OCI-LY1 (cell line): ENCODE measurements around the gene MRPL24.
A peak's percentile ranks its signal among the peaks of the same experiment; 100 is the strongest.

Experiments used
- H2AFZ ChIP-seq: fragments of 200-600 bp; sonication (generic), shearing (Covaris generic); 2 replicates; pipeline ENCODE4 v1.6.0; 2014; ENCODE audit warnings: antibody characterized with exemption, mild to moderate bottlenecking, low read length
- H3F3A ChIP-seq: fragments of 200-600 bp; sonication (generic), shearing (Covaris generic); 2 replicates; pipeline ENCODE4 v1.6.0; 2014; ENCODE audit warnings: mild to moderate bottlenecking, antibody characterized with exemption, low read length, moderate library complexity; ENCODE audit not compliant: insufficient read depth
- H3K27ac ChIP-seq: fragments of 200-600 bp; sonication (generic); 2 replicates; pipeline ENCODE4 v1.5.1; 2014; ENCODE audit warnings: low read length, mixed run types, mild to moderate bottlenecking, low read depth; ENCODE audit not compliant: poor library complexity, severe bottlenecking
- H3K27me3 ChIP-seq: fragments of 200-600 bp; sonication (generic); 2 replicates; pipeline ENCODE4 v1.6.0; 2014; ENCODE audit warnings: antibody characterized with exemption, mild to moderate bottlenecking, low read length, moderate library complexity; ENCODE audit not compliant: insufficient read depth
- H3K36me3 ChIP-seq: fragments of 200-600 bp; sonication (generic); 2 replicates; pipeline ENCODE4 v1.6.1; 2014; ENCODE audit warnings: mild to moderate bottlenecking, antibody characterized with exemption, low read length, moderate library complexity, mixed read lengths; ENCODE audit not compliant: insufficient read depth
- H3K4me1 ChIP-seq: fragments of 200-600 bp; sonication (generic); 2 replicates; pipeline ENCODE4 v1.5.1; 2014; ENCODE audit warnings: mild to moderate bottlenecking, low read length, moderate library complexity; ENCODE audit not compliant: insufficient read depth, severe bottlenecking
- H3K4me2 ChIP-seq: fragments of 200-600 bp; sonication (generic), shearing (Covaris generic); 2 replicates; pipeline ENCODE4 v1.6.1; 2014; ENCODE audit warnings: low read length
- H3K4me3 ChIP-seq: fragments of 200-600 bp; sonication (generic); 2 replicates; pipeline ENCODE4 v1.5.1; 2014; ENCODE audit warnings: low read length, low read depth, mild to moderate bottlenecking, mixed read lengths; ENCODE audit not compliant: poor library complexity, severe bottlenecking
- H3K79me2 ChIP-seq: fragments of 200-600 bp; shearing (Covaris generic); 2 replicates; pipeline ENCODE4 v1.6.1; 2016; ENCODE audit warnings: mixed run types, low read length, mixed read lengths; ENCODE audit not compliant: insufficient read depth
- H3K9ac ChIP-seq: fragments of 200-600 bp; sonication (generic), shearing (Covaris generic); 2 replicates; pipeline ENCODE4 v1.6.1; 2014; ENCODE audit warnings: mild to moderate bottlenecking, low read length, mixed read lengths
- H3K9me2 ChIP-seq: fragments of 200-600 bp; sonication (generic), shearing (Covaris generic); 2 replicates; pipeline ENCODE4 v1.6.1; 2014; ENCODE audit warnings: low read depth, mild to moderate bottlenecking, low read length, mixed read lengths
- H3K9me3 ChIP-seq: fragments of 200-600 bp; shearing (Covaris generic); 2 replicates; pipeline ENCODE4 v1.6.1; 2014; ENCODE audit warnings: low read length, mixed read lengths
- H4K20me1 ChIP-seq: fragments of 200-600 bp; sonication (generic), shearing (Covaris generic); 2 replicates; pipeline ENCODE4 v1.6.0; 2016; ENCODE audit warnings: mild to moderate bottlenecking, low read length; ENCODE audit not compliant: insufficient read depth
- EZH2 ChIP-seq: fragments of 200-600 bp; sonication (generic), shearing (Covaris generic); IDR thresholded peaks from 2 replicates; pipeline ENCODE4 v1.8.0; 2017; ENCODE audit warnings: borderline replicate concordance, mixed run types, mild to moderate bottlenecking, antibody characterized with exemption, low read length, moderate library complexity, mixed read lengths
- TF ChIP-seq, protein P1 (sequence below): fragments of 200-600 bp; sonication (generic), shearing (Covaris generic); IDR thresholded peaks from 2 replicates; pipeline ENCODE4 v1.5.1; 2017; ENCODE audit warnings: mild to moderate bottlenecking, antibody characterized with exemption, low read length, moderate library complexity, mixed read lengths

The MRPL24 gene

DNA sequence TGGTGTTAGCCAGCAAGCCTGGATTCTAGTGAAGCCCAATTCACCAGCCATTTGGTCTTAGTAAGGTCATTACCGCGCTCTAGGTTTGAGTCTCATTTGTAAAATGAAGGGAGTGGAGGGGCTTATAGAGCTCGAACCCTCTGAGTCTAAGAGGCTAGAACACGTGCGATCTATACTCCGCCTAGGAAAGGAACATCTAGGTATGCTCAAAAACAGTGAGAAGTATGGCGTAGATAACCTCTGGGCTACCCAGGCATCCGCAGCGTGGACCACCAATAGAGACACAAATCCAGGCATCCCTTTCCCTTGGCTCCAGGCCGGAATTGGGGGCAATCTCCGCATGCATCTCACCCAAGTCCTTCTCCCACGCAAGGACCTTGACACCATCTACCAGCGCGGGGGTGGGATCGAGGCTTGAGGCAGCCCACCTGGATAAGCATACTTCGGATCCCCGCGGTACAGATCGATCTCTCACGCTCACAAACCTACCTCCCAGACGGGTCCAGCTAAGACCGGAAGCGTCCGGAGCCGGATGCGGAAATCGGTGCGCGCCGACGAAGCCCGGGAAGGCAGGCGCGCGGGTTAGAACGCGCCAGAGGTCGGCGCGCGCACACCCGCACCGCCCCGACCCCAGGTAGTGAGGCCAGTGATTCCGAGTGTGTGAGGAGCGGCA is 12.8 kb downstream of the MRPL24 start, which contains the start of gene METTL25B:
METTL25B (plus strand) TSS at position 544 of the 673 bp plus-strand sequence. CDS start 636 bp downstream, outside the sequence.
- no peak for TF ChIP-seq EZH2
- TF ChIP-seq, protein P1, sequence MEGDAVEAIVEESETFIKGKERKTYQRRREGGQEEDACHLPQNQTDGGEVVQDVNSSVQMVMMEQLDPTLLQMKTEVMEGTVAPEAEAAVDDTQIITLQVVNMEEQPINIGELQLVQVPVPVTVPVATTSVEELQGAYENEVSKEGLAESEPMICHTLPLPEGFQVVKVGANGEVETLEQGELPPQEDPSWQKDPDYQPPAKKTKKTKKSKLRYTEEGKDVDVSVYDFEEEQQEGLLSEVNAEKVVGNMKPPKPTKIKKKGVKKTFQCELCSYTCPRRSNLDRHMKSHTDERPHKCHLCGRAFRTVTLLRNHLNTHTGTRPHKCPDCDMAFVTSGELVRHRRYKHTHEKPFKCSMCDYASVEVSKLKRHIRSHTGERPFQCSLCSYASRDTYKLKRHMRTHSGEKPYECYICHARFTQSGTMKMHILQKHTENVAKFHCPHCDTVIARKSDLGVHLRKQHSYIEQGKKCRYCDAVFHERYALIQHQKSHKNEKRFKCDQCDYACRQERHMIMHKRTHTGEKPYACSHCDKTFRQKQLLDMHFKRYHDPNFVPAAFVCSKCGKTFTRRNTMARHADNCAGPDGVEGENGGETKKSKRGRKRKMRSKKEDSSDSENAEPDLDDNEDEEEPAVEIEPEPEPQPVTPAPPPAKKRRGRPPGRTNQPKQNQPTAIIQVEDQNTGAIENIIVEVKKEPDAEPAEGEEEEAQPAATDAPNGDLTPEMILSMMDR = no peak
- Histone ChIP-seq H3K4me3 (peak within 1 kb of the TSS; percentile 100), H3F3A (no peaks in the 10 kb centered on the region; the same call in 1 of the 2 replicates), H3K9me2 (no peaks in the 10 kb centered on the region), H2AFZ (no peak within 1 kb of the TSS), H4K20me1 (0 out of 2 replicates have a peak, but pooled peaks cover 3% of the 10 kb centered on the region), H3K9ac (peak within 1 kb of the TSS; percentile 100), H3K27me3 (no peaks in the 10 kb centered on the region), H3K4me2 (peak within 1 kb of the TSS; percentile 95), H3K27ac (peak within 1 kb of the TSS; percentile 76), H3K4me1 (peaks cover 48% of the 10 kb centered on the region), H3K9me3 (no peaks in the 10 kb centered on the region), H3K79me2 (peaks cover 45% of the 10 kb centered on the region), H3K36me3 (peaks cover 39% of the 10 kb centered on the region)

DNA sequence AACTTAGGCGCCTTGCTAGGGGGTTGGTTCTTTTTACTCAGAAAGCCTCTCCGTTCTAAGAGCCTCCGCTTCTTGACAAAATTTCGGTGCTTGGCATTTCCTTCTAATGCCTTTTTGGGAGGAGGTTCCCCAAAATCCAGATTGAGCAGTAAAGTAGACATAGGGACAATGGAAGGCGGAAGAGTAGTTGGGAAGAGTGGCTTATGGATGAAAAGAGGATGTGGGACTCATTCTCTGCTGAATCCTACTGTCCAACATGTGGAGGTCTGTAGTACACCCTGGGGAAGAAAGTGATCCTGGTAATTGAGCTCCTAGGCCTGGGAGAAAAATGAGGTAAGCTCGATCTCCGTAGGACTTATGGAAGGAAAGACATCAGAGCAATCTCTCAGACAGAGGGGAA is 13.4 kb downstream of the MRPL24 start:
- peak overlapping the region; percentile 100 for H3K4me3 ChIP-seq
- H3K27ac ChIP-seq = peak overlapping the region; percentile 76
- H3K79me2 ChIP-seq = peaks cover 45% of the 10 kb centered on the region
- no peaks in the 10 kb centered on the region; the same call in 1 of the 2 replicates for H3F3A ChIP-seq
- no peaks in the 10 kb centered on the region for H3K9me3 ChIP-seq
- H3K27me3 ChIP-seq = no peaks in the 10 kb centered on the region
- H3K9me2 ChIP-seq = no peaks in the 10 kb centered on the region
- H2AFZ ChIP-seq = no peak overlapping the region
- TF ChIP-seq, protein P1 = no peak
- no peak for TF ChIP-seq EZH2
- H3K9ac ChIP-seq = peak overlapping the region; percentile 100
- H3K4me1 ChIP-seq = peaks cover 48% of the 10 kb centered on the region
- H3K36me3 ChIP-seq = peaks cover 45% of the 10 kb centered on the region
- H3K4me2 ChIP-seq = peak overlapping the region; percentile 87
- 0 out of 2 replicates have a peak, but pooled peaks cover 3% of the 10 kb centered on the region for H4K20me1 ChIP-seq

DNA sequence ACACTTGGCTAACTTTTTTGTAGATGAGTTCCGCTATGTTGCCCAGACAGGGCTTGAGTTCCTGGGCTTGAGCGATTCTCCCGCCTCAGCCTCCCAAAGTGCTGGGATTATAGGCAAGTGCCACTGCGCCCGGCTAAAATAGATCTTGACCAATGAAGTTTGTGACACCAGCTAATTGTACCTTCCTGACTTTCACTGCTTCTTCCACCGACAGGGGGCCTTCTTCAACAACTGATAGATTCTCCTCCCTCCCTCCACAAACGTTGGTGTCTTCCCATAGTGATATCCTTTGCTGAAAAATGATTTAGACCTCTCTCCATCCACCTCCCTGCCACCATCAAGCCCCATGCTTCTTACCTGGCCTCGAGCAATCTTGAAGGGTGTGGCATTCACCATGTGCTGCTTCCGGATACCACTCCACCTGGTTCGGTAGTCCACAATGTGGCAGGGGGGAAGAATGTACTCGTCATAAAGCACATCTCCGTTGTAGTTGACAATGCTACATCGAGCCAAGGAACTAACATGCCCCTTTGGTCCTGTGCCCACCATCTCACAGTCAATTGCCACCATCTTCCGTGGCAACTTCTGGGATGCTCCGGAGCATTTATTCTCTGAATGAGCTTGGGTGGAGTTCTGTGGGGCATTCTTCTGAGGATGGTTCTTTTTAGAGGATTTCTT is 14.2 kb downstream of the MRPL24 start:
- Histone ChIP-seq H3F3A (no peaks in the 10 kb centered on the region; the same call in 1 of the 2 replicates), H2AFZ (no peak overlapping the region), H3K9me3 (no peaks in the 10 kb centered on the region), H4K20me1 (0 out of 2 replicates have a peak, but pooled peaks cover 3% of the 10 kb centered on the region), H3K9ac (peak overlapping the region; percentile 100), H3K4me3 (peak overlapping the region; percentile 100), H3K27me3 (no peaks in the 10 kb centered on the region), H3K4me1 (peaks cover 48% of the 10 kb centered on the region), H3K9me2 (no peaks in the 10 kb centered on the region), H3K4me2 (peak overlapping the region; percentile 87), H3K36me3 (peaks cover 51% of the 10 kb centered on the region), H3K79me2 (peaks cover 45% of the 10 kb centered on the region), H3K27ac (peak overlapping the region; percentile 76)
- TF ChIP-seq, protein P1 = peak; percentile 76
- TF ChIP-seq EZH2 = no peak
